ENCODE results near the gene SIX2.

Gene SIX2

DNA sequence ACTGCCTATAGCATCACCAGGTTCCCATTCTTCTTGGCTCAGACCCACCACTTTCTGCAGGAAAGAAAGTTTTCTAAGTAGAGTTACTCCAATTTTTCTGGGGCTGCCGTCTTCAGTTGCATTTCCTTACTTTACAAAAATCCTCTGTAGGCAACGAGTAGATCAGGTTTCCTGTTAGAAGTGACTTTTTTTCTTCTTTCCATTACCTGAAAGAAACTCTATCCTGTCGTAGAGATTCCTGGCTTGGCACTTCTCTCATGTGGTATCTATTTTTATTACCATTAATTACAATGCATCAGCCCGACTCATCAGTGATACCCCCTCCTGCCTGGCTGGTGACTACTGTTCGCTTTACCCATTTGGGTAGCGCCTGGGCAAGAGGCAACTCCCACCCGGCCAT is 5.6 kb upstream of the SIX2 start:
- DNase-seq: no peak

DNA sequence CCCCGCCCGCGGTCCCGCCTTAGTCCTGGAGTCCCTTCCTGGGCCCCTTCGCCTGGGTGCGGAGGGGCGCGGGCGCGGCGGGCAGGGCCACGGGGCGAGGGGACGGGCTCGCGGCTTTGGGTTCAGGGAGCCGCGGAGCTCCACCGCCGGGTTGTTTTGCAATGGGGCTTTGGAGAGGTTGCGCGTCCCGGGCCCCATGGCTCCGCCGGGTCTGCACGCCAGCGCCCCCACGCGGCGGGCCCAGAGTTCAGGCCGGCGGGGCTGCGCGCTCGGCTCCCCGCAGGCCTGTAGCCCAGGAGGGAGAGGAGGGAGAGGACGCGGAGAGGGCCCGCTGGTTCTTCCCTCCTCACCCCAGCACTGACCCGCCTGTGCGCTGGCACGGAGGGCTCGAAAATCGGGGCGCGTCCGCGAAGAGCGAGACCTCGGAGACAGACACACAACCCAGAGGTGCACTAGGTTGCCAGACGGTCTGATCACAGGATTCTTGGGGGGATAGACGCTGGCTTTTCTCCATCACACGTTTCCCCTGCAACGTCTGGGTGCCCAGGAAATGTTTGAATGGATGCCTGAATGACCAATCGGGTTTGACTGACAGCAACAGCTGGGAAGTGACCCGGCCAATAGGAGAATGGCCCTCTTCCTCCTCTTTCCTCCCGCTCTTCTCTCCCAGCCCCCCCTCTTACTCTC is 4.9 kb upstream of the SIX2 start:
- DNase-seq: peak; percentile 30

DNA sequence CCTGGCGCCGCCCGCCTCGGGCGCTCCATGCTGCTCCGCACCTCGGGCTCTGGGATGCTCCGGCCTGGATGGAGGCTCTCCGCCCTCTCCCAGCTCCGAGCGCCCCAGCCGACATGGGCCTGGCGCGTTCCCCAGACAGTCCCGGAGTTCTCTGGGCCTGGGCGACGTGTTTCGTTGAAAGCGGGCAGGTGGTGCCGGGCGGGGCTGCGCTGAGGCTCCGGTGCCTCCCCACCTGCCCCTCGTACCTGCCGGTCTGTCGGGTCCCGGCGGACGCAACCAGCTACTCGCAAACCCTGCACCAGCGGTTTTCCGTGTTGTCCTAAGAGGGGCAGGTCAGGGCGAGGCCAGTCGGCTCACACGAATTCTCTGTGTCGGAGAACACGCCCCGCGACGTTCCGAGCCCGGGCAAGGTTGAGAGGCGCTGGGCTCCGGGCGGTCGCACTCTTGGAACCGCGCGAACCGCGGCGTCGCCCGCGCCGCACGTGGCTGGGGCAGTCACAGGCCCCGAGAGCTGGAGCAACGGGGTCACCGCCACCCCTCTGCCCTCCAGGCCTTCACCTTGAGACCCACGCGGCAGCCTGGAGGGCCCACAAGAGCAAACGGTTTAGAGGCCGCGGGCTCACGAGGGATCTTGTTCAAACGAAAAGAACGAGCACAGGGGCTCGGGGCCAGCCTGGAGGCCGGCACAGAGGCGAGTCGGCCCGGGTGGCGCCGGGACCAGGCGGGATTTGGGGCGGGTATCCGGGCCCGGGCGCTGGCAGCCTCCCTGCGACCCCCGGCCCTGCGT is 4.2 kb upstream of the SIX2 start:
- no peak for DNase-seq

DNA sequence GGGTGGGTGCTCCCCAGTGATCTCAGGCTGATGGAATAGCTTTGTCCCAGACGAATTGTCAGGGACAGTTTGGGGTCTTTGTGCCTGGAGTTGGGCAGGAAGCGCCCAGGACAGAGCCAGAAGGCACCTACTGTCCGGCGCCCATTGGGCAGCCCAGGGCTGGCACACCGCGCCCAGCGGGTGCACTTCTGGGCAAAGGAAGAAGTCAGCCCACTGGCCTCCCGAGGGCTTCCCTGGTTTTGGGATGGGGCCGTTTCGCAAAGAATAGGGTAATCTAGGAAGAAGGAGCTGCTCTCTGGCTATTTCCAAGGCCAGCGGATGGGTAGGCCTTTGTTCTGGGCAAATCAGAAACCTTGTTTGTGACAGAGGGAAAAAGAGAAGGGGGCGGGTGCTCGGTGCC is 3.5 kb upstream of the SIX2 start:
- DNase-seq: no peak

DNA sequence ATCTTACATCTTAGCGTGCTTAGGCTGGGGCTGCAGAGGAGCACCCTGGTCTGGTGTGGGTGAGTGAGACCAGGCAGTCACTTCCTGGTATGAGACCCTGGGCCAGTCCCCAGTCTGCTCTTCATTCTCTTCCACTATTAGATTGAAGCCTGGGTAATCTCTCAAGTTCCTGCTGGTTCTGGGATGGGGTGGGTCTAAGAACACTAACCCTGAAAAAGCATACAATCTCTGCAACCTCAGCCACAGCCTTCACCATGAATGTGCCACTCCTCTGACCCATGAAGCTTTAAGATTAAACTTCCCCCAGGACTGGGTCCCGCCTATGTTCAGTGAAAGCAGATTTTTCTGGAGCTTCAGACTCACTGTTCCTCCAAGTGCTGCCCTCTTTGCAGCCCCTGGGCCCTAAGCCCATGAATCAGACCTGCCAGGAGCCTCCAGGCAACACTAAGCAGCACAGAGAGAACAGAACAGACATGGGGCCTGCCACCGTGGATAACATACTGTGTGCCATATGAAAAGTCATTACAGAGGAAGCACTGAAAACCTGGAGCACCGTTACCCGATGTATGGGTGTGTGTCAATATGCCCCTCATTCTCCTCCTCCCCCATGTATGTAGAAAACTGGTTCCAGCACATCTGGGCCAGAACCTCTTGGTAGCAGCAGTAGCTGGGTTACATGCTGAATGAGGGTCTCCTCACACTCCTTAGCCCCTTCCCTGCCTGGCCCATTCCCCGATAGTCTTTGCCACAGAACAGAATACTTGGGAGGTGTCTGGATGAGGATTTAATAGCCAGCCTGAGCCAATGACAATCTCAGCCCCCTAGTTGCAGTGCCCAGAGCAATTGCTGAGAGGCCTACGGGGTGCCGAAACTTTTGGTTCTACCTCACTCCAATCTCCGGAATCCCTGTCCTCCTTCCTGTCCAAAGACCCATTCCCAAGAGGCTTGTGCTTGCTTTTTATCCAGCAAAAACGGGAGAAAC is 2.7 kb upstream of the SIX2 start:
- DNase-seq: no peak

DNA sequence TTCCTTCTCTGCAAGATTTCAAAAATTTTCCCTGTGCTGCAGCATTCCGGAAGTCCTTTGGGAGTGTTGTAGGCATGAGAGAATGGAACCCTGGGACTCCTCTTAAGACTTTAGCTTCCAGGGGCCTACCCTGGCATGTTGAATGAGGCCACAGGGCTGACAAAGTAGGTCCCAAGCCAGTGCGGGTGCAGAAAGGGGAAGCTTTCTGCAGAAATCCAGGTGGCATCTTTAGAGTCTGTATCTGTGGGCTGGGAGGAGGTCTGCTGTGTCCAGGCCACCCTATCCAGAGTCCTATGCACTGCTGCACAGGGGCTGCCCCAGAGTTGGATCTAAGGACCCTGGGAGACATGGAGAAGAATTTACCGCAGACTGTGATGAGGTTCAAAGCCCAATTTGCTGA is 1.9 kb upstream of the SIX2 start:
- DNase-seq: no peak

DNA sequence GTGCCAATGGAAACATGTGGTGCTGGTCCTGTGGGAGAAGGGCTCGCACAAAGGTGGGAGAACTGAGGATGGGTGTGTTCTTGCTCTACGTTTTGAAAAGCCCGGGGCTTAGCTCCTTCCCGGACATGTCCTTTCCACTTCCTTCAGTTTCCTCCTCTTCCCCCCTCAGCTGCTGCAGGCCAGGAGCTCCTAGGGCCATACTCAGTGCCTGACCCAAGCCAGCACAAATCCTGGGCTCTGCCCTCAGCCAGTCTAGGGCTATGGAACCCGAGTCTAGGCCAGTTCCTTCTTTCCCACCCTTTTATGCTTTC is 1.4 kb upstream of the SIX2 start:
- DNase-seq: no peak

DNA sequence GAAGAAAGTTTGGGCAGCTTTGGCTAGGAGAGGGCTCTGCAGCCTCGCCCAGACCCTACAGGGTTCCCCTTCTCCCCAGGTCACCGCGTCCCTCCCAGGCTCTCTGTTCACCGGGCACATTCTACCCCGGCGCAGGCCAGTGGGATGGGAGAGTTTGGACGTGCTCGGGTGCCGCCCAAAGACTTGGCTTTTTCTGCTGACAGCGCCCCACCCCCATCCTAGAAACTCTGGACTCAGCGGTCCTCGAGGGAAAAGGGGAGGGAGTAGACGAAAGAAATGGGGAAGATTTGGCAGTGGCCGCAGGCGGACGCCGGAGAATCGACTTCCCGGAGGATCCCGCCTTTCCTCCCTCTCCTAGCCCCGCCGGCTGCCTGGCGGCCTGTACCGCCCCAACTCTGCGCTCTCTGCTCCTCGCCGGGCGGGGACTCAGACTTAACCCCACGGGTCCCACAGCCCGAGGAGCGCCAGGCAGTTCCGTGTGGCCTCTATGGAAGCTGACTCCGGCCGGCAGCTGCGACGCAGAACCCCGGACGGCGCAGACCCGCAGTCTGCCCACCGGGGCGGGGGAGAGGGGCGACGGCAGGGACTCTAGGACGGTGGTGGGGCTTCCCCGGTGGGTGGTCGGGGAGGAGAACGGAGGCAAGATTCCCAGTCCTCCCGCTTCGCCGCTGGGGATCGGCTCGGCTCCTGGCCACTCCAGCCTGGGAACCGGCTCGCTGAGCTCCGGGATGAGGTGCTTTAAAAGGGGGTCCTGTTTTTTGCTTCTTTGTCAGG is 863 bp upstream of the SIX2 start:
- peak; percentile 43 for DNase-seq

DNA sequence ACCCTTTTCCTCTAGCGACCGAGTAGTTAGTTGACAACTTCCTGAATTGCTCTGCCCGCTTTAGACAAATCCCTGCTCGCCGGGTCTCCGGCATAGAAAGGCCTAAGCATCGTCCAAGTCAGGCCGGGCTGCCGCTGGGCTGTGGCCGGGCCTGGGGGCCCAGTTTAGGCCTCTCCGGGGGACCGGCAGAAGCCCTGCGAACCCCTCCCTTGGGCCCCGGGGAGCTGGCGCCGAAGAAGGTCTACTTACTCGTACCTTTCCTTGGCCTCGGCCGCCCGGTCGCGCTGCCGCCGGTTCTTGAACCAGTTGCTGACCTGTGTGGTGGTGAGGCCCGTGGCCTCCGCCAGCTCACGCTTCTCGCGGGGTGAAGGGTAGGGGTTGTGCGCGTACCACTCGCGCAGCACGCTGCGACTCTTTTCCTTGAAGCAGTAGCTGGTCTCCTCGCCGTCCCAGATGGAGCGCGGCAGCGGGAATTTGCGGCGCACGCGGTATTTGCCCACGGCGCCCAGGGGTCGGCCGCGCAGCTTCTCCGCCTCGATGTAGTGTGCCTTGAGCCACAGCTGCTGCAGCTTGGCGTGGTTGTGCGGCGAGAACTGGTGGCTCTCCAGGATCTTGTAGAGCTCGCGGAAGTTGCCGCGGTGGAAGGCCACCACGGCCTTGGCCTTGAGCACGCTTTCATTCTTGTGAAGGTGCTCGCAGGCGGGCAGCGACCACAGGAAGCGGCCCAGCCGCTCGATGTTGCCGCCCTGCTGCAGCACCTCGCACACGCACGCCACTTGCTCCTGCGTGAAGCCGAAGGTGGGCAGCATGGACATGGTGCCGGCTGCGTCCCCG is 739 bp downstream of the SIX2 start:
- no peak for DNase-seq

DNA sequence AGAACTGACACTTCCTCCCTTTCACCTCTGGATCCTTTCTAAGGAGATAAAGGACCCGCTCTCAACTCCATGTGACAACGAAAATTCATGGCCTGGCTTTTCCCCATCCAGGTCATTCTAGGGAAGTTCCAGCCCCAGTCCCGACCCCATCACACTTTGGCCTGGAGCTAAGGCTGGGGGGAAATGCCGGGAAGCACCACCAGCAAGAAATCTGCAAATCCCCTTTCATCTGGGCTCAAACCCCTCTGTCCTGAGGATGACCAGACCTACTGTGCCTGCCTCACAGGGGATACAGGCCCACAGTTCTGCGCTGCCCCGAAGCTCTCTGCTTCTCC is 1.3 kb downstream of the SIX2 start:
- DNase-seq: no peak

DNA sequence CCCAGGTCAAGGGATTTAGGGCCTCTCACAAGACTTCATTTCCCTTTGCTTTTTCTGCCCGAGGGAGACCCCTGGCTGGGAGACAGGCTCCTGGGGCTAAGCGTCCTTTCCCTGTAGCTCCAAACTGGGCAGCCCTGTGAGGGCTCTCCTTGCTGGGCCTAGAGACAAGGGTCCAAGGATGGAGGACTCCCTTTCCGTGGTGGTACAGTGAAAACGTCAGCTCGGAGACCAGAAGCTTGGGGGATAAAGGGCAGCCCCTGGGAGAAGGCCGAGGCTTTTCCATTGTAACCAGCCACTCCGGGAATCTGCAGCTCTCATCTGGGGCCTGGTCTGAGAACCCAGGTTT is 2.3 kb downstream of the SIX2 start:
- DNase-seq: no peak

DNA sequence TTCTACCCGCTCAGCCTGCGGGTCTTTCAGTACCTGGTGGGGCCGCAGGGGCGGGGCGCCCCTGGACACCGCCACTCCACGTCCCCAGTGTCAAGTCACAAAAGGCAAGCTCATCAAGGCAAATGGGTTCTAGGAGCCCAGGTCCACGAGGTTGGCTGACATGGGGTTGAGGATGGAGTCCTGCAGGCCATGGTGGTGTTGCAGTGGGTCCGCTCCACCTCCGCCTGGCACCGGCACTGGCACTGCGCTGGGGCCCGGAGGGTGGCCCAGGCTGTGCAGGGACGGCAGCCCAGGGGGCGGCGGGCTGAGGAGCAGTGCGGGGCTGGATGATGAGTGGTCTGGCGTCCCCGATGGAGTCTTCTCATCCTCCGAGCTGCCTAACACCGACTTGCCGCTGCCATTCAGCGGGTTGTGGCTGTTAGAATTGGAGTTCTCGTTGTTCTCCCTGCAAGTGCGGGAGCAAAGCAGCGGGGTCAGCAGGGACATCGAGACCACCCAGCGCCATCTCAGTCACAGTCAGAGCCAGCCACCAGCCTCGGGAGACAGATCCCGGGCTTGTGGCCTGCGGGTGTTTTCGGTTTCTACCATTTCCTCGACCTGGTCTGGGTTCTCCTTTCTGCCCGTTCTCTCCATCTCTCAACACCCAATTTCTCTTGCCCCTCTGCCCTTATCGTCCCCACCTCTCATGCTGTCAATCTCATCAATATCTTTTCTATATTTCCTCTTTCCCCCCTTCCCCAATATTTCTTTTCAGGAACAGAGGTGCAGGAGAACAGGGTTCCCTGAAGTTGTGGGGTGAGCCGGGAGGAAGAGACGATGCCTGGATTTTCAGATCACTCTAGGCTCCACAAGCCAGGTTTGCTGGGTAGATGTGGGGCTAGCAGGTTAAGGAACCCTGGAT is 3.0 kb downstream of the SIX2 start:
- DNase-seq: no peak

DNA sequence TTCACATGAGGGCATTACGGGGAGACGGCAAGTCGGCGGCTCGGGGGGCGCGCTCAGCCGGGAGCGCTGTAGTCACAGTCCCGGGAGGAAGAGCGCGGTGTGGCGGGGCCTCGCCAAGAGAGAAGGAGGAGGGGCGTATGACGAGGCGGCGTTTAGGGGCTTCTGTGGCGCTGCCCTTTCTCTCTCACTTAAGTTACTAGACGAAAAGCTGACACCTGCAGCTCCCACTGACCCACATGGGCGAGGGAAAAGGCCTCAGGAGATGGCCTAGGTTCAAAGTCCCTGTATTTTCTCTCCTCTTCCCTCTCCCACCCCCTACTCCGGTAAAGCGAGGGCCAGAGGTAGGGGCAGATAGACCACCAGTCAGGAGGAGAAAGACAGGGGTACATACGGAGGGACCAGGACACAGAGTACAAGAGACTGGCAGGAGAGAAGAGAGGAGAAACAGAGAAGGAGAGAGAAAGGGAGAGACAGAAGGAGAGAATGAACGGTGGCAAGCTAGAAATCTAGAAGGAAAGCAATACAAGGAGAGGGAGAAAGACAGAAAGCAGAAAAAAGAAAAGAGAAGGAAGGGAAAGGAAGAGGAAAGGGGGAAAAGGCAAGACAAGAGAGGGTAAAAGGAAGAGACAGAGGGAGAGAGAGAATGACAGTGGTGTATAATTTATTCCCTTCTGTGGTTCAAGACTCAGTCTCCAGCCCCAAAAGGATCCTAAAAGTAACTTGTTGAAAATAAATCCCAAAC is 3.8 kb downstream of the SIX2 start:
- no peak for DNase-seq

DNA sequence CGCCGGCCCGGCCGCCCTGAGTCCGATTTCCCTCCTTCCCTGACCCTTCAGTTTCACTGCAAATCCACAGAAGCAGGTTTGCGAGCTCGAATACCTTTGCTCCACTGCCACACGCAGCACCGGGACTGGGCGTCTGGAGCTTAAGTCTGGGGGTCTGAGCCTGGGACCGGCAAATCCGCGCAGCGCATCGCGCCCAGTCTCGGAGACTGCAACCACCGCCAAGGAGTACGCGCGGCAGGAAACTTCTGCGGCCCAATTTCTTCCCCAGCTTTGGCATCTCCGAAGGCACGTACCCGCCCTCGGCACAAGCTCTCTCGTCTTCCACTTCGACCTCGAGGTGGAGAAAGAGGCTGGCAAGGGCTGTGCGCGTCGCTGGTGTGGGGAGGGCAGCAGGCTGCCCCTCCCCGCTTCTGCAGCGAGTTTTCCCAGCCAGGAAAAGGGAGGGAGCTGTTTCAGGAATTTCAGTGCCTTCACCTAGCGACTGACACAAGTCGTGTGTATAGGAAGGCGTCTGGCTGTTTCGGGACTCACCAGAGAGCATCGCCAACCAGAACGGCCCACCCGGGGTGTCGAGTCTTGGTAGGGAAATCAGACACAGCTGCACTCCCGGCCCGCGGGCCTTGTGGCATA is 4.6 kb downstream of the SIX2 start:
- no peak for DNase-seq

DNA sequence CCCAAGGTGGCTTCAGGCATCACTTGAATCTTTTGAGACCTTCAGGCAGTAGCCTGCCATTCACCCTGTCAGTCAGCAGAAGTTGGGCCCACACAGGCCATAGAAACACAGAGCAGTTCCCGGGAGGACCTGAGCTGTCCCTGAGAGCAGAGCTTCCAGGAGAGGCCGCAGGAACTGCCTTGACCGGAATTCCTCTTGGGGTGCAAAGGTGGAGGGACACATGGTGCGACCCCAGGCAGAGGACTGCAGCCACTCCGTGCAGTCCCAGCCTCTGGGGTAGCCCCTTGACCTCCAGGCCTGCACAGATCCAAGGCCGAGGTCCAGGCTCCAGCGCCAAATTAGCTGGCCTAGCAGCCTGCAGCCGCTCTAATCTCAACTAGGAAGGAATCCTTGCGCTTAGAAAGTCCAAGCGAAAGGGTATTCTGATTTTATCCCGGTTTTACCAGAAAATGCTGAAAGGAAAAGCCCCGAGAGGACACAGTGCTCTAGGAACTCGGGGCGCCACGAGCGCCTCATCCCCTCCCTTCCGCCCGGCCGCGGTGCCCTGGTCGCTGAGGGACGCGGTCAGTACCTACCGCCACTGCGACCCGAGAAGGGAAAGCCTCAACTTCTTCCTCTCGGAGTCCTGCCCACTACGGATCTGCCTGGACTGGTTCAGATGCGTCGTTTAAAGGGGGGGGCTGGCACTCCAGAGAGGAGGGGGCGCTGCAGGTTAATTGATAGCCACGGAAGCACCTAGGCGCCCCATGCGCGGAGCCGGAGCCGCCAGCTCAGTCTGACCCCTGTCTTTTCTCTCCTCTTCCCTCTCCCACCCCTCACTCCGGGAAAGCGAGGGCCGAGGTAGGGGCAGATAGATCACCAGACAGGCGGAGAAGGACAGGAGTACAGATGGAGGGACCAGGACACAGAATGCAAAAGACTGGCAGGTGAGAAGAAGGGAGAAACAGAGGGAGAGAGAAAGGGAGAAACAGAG is 5.4 kb downstream of the SIX2 start:
- DNase-seq: no peak

DNA sequence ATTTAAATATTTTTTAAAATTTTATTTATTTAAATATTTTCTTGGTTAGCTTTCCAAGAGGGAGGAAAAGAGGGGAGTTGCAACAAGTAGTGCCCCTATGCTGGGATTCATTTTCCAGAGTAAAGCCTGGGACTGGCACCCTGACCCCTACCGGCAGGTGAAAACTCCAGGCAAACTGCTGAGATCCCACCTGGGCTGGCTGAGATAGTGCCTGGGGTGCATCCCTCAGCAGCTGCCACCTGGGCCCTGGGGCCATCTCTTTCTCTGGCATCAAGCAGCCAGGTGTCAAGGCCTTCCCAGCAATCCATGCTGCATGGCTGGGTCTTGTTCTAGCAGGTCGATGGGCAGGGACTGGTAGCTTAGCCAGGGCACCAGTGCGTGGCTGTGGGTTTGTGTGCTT is 6.6 kb downstream of the SIX2 start:
- no peak for DNase-seq

DNA sequence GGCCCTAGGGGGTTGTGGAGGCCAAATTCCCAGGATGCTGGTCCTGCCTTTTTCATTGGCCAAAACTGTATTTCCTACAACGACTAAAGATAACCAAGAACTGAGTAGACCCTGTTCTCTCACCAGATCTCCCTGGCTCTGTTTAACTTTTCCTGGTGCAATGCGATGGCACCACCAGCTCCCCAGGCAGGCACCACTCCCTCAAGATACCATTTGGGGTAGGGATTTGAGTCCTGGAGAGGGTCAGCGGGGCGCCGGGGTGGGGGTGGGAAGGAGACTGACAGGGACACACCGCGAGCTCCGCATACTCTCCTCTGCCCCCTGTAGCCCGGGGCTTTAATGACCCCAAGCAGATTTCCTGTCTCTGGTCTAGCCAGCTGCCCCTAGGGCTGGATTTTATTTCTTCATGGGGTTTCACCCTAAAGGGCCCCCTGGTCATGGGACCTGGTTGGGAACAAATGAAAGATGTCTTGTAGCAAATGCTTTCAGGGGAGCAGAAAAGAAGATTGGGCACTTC is 7.3 kb downstream of the SIX2 start:
- no peak for DNase-seq

Data from fibroblast of upper back skin (primary cell).